HepG2 (cell line): ENCODE measurements around the gene TMC8. TPM values are rescaled to one million over a fixed set of nuclear protein-coding genes. Genes with fewer than 3 reads are reported as not detected.

ENCODE experiments used
- BRD4 ChIP-seq: sonication (generic); formaldehyde crosslinking; IDR thresholded peaks from 2 replicates; pipeline ENCODE4 v1.4.0; 2020; ENCODE audit warnings: missing genetic modification reagents
- ONECUT2 ChIP-seq: sonication (generic); formaldehyde crosslinking; IDR thresholded peaks from 2 replicates; pipeline ENCODE4 v1.4.0; 2020; ENCODE audit warnings: missing genetic modification reagents
- PREB ChIP-seq: sonication (generic); formaldehyde crosslinking; IDR thresholded peaks from 2 replicates; pipeline ENCODE4 v1.4.0; 2020; ENCODE audit warnings: missing genetic modification reagents
- RAD21 ChIP-seq: fragments of 450-650 bp; formaldehyde crosslinking; IDR thresholded peaks from 2 replicates; pipeline ENCODE4 v1.5.0; 2020; ENCODE audit warnings: mild to moderate bottlenecking
- RFXANK ChIP-seq: IDR thresholded peaks from 2 replicates; pipeline ENCODE4 v1.6.1; 2016
- SNRNP70 ChIP-seq: fragments of 200-400 bp; formaldehyde crosslinking; IDR thresholded peaks from 2 replicates; pipeline ENCODE4 v1.6.1; 2017; ENCODE audit warnings: mild to moderate bottlenecking, low read depth, low read length, moderate library complexity
- THAP11 ChIP-seq: IDR thresholded peaks from 2 replicates; pipeline ENCODE4 v1.6.1; 2016; ENCODE audit warnings: missing biosample characterization, missing genetic modification reagents
- ZNF510 ChIP-seq: sonication (generic); formaldehyde crosslinking; IDR thresholded peaks from 2 replicates; pipeline ENCODE4 v1.4.0; 2020; ENCODE audit warnings: low read depth, mild to moderate bottlenecking, missing genetic modification reagents
- ZNF550 ChIP-seq: sonication (generic); formaldehyde crosslinking; IDR thresholded peaks from 2 replicates; pipeline ENCODE4 v1.4.0; 2020; ENCODE audit warnings: mild to moderate bottlenecking, missing genetic modification reagents, borderline replicate concordance
- ZSCAN12 ChIP-seq: sonication (generic); formaldehyde crosslinking; IDR thresholded peaks from 2 replicates; pipeline ENCODE4 v1.9.0; 2021; ENCODE audit warnings: mild to moderate bottlenecking, missing genetic modification reagents
- ZSCAN20 ChIP-seq: sonication (generic); formaldehyde crosslinking; IDR thresholded peaks from 2 replicates; pipeline ENCODE4 v1.4.0; 2020; ENCODE audit warnings: missing genetic modification reagents, mild to moderate bottlenecking, borderline replicate concordance
- polyA plus RNA-seq, 8 experiments: library from polyadenylated mRNA; depleted of rRNA in 3 of 8; stranded (reverse) in 7 of 8; unstranded in 1 of 8; fragments of >200 nt; fragmentation: Illumina TruSeq in 4 of 8; extraction: Trizol in 4 of 8; gene quantifications; 2 replicates each; pipeline versions ENCODE4 v1.2.1 to v1.2.3, GENCODE V29; 2011 to 2016; ENCODE audit warnings: low read depth in 4 of 8, missing spikeins in 1 of 8, mixed read lengths in 1 of 8; ENCODE audit not compliant: insufficient read depth in 1 of 8
- total RNA-seq, 5 experiments: library from RNA; depleted of rRNA; stranded (reverse); fragments of >200 nt; fragmentation: Illumina TruSeq; extraction: Trizol; gene quantifications; 2 replicates each; pipeline ENCODE4 v1.2.3, GENCODE V29; 2016; ENCODE audit warnings: low read depth in 1 of 5
- TF ChIP-seq, protein P1 (sequence below), 2 experiments: sonication (generic) in 1 of 2; formaldehyde crosslinking in 1 of 2; IDR thresholded peaks; 2 replicates each; pipeline versions ENCODE4 v1.4.0 to v1.6.1; 2016 to 2020; ENCODE audit warnings: borderline replicate concordance in 1 of 2, low read depth in 1 of 2, mild to moderate bottlenecking in 1 of 2, missing genetic modification reagents in 1 of 2
- TF ChIP-seq, protein P2 (sequence below): sonication (generic); formaldehyde crosslinking; IDR thresholded peaks from 2 replicates; pipeline ENCODE4 v1.5.1; 2020; ENCODE audit warnings: missing genetic modification reagents, mild to moderate bottlenecking, borderline replicate concordance
- TF ChIP-seq, protein P3 (sequence below): sonication (generic); formaldehyde crosslinking; IDR thresholded peaks from 2 replicates; pipeline ENCODE4 v1.9.0; 2021; ENCODE audit warnings: missing genetic modification reagents, mild to moderate bottlenecking, borderline replicate concordance
- TF ChIP-seq, protein P4 (sequence below): sonication (generic); formaldehyde crosslinking; IDR thresholded peaks from 2 replicates; pipeline ENCODE4 v1.8.1; 2022; ENCODE audit warnings: low read depth, mild to moderate bottlenecking, missing genetic modification reagents

TMC8 gene
- total and polyA plus RNA-seq, 2 of the 13 experiments (the other 11 are each of a cell fraction or from before 2014, with no cell fraction given) = 0.53 to 7.8 TPM

GRCh38 chr17:78117027-78117981 is 13.3 kb upstream of the TMC8 start (continued):
- TF ChIP-seq, protein P1, sequence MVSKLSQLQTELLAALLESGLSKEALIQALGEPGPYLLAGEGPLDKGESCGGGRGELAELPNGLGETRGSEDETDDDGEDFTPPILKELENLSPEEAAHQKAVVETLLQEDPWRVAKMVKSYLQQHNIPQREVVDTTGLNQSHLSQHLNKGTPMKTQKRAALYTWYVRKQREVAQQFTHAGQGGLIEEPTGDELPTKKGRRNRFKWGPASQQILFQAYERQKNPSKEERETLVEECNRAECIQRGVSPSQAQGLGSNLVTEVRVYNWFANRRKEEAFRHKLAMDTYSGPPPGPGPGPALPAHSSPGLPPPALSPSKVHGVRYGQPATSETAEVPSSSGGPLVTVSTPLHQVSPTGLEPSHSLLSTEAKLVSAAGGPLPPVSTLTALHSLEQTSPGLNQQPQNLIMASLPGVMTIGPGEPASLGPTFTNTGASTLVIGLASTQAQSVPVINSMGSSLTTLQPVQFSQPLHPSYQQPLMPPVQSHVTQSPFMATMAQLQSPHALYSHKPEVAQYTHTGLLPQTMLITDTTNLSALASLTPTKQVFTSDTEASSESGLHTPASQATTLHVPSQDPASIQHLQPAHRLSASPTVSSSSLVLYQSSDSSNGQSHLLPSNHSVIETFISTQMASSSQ (IDR thresholded peaks at IDR 0.05; ENCODE audit: low read depth) = no peak
- TF ChIP-seq, protein P1 (CRISPR knock-in tag; IDR thresholded peaks at IDR 0.05; ENCODE audit: borderline replicate concordance) = 0 out of 2 replicates have a peak, but pooled peaks have one; percentile 18
- TF ChIP-seq ZNF550 = no peak
- no peak for TF ChIP-seq SNRNP70
- TF ChIP-seq BRD4 (CRISPR knock-in tag) = no peak
- peak; percentile 79 for TF ChIP-seq ONECUT2 (CRISPR knock-in tag)
- peak; percentile 83 for TF ChIP-seq RAD21 (CRISPR knock-in tag)
- no peak for TF ChIP-seq PREB (CRISPR knock-in tag)
- TF ChIP-seq ZSCAN12 (CRISPR knock-in tag) = no peak
- TF ChIP-seq RFXANK (CRISPR knock-in tag) = no peak
- peak; percentile 26; the same call in 1 of the 2 replicates for TF ChIP-seq THAP11 (CRISPR knock-in tag)
- TF ChIP-seq, protein P2, sequence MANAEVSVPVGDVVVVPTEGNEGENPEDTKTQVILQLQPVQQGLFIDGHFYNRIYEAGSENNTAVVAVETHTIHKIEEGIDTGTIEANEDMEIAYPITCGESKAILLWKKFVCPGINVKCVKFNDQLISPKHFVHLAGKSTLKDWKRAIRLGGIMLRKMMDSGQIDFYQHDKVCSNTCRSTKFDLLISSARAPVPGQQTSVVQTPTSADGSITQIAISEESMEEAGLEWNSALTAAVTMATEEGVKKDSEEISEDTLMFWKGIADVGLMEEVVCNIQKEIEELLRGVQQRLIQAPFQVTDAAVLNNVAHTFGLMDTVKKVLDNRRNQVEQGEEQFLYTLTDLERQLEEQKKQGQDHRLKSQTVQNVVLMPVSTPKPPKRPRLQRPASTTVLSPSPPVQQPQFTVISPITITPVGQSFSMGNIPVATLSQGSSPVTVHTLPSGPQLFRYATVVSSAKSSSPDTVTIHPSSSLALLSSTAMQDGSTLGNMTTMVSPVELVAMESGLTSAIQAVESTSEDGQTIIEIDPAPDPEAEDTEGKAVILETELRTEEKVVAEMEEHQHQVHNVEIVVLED (CRISPR knock-in tag) = no peak; the same call in 1 of the 2 replicates
- TF ChIP-seq ZSCAN20 (CRISPR knock-in tag) = no peak
- no peak for TF ChIP-seq ZNF510 (CRISPR knock-in tag)
- TF ChIP-seq, protein P3, sequence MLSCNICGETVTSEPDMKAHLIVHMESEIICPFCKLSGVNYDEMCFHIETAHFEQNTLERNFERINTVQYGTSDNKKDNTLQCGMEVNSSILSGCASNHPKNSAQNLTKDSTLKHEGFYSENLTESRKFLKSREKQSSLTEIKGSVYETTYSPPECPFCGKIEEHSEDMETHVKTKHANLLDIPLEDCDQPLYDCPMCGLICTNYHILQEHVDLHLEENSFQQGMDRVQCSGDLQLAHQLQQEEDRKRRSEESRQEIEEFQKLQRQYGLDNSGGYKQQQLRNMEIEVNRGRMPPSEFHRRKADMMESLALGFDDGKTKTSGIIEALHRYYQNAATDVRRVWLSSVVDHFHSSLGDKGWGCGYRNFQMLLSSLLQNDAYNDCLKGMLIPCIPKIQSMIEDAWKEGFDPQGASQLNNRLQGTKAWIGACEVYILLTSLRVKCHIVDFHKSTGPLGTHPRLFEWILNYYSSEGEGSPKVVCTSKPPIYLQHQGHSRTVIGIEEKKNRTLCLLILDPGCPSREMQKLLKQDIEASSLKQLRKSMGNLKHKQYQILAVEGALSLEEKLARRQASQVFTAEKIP (CRISPR knock-in tag) = no peak
- TF ChIP-seq, protein P4, sequence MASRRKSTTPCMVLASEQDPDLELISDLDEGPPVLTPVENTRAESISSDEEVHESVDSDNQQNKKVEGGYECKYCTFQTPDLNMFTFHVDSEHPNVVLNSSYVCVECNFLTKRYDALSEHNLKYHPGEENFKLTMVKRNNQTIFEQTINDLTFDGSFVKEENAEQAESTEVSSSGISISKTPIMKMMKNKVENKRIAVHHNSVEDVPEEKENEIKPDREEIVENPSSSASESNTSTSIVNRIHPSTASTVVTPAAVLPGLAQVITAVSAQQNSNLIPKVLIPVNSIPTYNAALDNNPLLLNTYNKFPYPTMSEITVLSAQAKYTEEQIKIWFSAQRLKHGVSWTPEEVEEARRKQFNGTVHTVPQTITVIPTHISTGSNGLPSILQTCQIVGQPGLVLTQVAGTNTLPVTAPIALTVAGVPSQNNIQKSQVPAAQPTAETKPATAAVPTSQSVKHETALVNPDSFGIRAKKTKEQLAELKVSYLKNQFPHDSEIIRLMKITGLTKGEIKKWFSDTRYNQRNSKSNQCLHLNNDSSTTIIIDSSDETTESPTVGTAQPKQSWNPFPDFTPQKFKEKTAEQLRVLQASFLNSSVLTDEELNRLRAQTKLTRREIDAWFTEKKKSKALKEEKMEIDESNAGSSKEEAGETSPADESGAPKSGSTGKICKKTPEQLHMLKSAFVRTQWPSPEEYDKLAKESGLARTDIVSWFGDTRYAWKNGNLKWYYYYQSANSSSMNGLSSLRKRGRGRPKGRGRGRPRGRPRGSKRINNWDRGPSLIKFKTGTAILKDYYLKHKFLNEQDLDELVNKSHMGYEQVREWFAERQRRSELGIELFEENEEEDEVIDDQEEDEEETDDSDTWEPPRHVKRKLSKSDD (CRISPR knock-in tag) = no peak
